NCI-H1092 treated with DMSO at 0.1 percent for 48 hours (cell line): ENCODE results near the gene HSFX1.
A peak's percentile ranks its signal among the peaks of the same experiment; 100 is the strongest.

Experiments used
- DNase-seq: peaks from one replicate; lab custom pipeline; 2025; lab: John Stamatoyannopoulos, UW

The HSFX1 gene

DNA sequence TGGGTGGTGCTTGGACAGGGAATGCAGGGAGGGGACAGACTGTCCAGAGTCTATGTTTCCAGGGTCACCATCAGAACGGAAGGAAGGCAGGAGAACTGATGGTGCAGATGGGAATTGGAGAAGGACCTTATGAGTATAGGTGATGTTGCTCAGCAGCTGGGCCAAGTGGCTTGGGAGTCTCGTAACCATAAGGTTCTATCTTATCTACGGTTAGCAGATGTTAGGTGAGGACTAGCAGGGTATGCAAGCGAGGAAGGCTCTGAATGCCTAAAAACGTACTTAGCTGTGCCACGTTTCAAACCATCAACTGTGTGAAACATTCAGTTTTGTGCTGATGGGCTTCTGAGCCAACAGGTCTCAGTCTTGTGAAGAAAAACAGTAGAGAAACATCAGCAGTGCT is 30.2 kb downstream of the HSFX1 start:
- no peak for DNase-seq

GRCh38 chrX:149807747-149808458 is 34.0 kb downstream of the HSFX1 start:
- DNase-seq = no peak

DNA sequence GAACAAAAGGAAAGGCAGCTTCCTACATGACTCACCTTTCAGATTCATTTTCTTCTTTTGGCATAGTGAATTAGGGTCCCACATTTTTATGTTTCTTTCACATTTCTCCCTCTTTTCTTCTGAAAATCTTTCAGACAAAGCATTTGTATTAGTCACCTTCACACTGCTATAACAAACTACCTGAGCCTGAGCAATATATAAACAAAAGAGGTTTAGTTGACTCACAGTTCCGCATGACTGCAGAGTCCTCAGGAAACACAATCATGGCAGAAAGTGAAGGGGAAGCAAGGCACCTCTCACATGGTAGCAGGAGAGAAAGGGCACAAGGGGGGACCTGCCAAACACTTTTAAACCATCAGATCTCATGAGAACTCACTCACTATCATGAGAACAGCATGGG is 44.8 kb downstream of the HSFX1 start:
- no peak for DNase-seq

DNA sequence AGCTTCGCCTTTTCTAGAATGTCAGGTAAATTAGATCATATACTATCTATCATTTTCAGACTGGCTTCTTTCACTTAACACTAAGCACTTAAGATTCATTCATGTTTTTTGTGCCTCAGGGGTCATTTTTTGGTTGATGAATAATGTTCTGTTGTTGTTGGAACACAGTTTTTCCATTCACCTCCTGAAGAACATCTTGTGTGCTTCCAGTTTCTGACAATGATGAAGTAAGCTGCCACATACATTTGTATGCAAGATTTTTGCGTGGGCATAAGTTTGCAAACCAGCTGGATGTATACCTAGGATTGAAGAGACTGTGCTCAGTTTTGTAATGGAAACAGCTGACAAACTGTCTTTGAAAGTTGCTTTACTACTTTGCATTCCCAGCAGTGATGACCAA is 45.5 kb downstream of the HSFX1 start:
- DNase-seq = no peak

DNA sequence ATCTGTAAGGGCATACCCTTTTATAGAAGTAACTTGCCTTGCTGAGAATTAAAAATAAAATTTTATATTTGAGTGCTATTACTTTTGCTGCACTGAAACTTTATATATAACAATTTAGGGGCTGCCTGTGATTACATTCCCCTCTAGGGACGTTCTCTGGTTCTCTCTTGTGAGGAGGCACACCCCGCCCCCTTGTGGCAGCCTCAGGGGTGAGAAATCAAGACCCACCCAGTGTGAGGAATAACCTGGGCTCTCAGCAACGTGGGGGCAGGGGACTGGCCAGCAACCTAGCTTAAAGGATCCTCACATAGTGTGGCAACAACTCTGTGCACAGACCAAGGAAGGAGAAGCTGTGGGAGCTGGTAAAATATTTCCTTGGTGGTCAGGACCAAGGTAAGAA is 51.6 kb downstream of the HSFX1 start:
- DNase-seq = peak; percentile 31
